Kidney (tissue), 14 donors: Measurements from ENCODE around the gene PLEKHH1. TPM values are rescaled to one million over a fixed set of nuclear protein-coding genes. Genes with fewer than 3 reads are reported as not detected.

ENCODE experiments used
- DNase-seq, 5 donors: peaks; one replicate each; pipeline ENCODE4 v3.0.0-alpha.2; 2013 to 2020
- FAIRE-seq: peaks from 2 replicates; lab custom pipeline; 2012; peaks lifted over from hg19 to GRCh38; lab: Jason Lieb, UNC
- H3K27ac ChIP-seq, 2 donors: one replicate each; pipeline ENCODE4 v1.7.0; 2013; ENCODE audit warnings: low read depth in 2 of 2, low read length in 2 of 2, inconsistent platforms in 1 of 2
- H3K27me3 ChIP-seq: one replicate; pipeline ENCODE4 v1.7.1; 2013; ENCODE audit warnings: low read length, inconsistent platforms; ENCODE audit not compliant: control insufficient read depth, insufficient read depth
- H3K36me3 ChIP-seq, 3 donors: one replicate each; pipeline versions ENCODE4 v1.7.0 to v1.7.1; 2013; ENCODE audit warnings: low read length in 3 of 3, control low read depth in 1 of 3, inconsistent platforms in 1 of 3; ENCODE audit not compliant: insufficient read depth in 3 of 3, control insufficient read depth in 2 of 3
- H3K4me1 ChIP-seq, 3 donors: one replicate each; pipeline versions ENCODE4 v1.7.0 to v1.7.1; 2013; ENCODE audit warnings: low read length in 3 of 3, inconsistent platforms in 1 of 3, low read depth in 1 of 3; ENCODE audit not compliant: control insufficient read depth in 2 of 3, insufficient read depth in 2 of 3
- H3K4me3 ChIP-seq, 3 donors: one replicate each; pipeline versions ENCODE4 v1.7.0 to v1.8.1; 2013; ENCODE audit warnings: low read length in 3 of 3, control low read depth in 1 of 3, inconsistent platforms in 1 of 3
- H3K9ac ChIP-seq, 3 donors: one replicate each; pipeline versions ENCODE4 v1.7.0 to v1.7.1; 2013; ENCODE audit warnings: low read length in 3 of 3, control low read depth in 1 of 3, inconsistent platforms in 1 of 3
- H3K9me3 ChIP-seq, 3 donors: one replicate each; pipeline versions ENCODE4 v1.7.0 to v1.7.1; 2013; ENCODE audit warnings: low read length in 3 of 3, control low read depth in 1 of 3, inconsistent platforms in 1 of 3; ENCODE audit not compliant: control insufficient read depth in 2 of 3, insufficient read depth in 1 of 3
- CTCF ChIP-seq: IDR thresholded peaks from 3 replicates; pipeline ENCODE4 v1.5.1; 2012; ENCODE audit warnings: mild to moderate bottlenecking, moderate library complexity, borderline replicate concordance; ENCODE audit not compliant: insufficient read depth; ENCODE audit errors: extremely low read depth
- intact Hi-C: fragments of 100-400 bp; cut with DNase I; formaldehyde crosslinking; loops from one replicate; pipeline ENCODE4 v1.11.1; 2022
- polyA plus RNA-seq: library from polyadenylated mRNA; stranded (reverse); fragments of 350-450 nt; fragmentation: Illumina TruSeq; extraction: RNeasy Lipid Tissue Mini Kit (QIAGEN cat#74804); gene quantifications from one replicate; pipeline ENCODE4 v1.2.3, GENCODE V29; 2014; ENCODE audit warnings: low read depth, low replicate concordance; ENCODE audit not compliant: insufficient read depth
- total RNA-seq: library from RNA; stranded (reverse); fragmentation: NEBNext Ultra II Directional; extraction: Animal tissue kit (Norgen Biotek cat#: 25700); gene quantifications from one replicate; pipeline ENCODE4 v1.2.1, GENCODE V29; 2021
- donor health status: control.
- donor health status: control.
- donor health status: control.
- donor health status: control.
- donor health status: control.
- donor health status: DM: yes; HTN: yes; CAD: no.
- donor health status: Normal renal cell carcinoma (clear cell type).

The PLEKHH1 gene
- total and polyA plus RNA-seq, 2 donors from 2014 or later = 9.1 to 26.2 TPM

DNA sequence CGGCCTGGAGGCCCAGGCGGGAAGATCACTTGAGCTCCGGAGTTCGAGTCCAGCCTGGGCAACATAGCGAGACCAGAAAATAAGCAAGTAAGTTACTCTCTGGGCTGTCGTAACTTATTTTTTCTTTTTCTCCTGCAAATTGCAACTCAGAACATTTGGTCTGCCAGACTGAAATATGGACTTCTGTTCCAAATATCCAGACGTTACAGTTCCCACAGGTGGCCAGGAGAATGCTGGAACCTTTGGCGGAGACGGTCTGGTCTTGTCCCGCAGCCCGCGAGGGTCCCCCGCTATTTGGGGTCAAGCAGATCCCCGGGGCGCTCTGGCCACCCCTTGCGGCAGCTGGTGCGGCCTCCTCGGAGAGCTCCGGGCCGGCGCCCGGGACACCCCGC, 488 bp upstream of the PLEKHH1 start:
- intact Hi-C loops = no loop called here
- H3K4me3 ChIP-seq = peak overlapping the region; percentile 41 to 67 (median 66)
- peak overlapping the region in 1 of 2 donors; percentile 53 for H3K27ac ChIP-seq
- H3K4me1 ChIP-seq = peaks cover 0 to 2% (median 0%) of the 10 kb centered on the region in 3 donors
- no peak for TF ChIP-seq CTCF
- H3K9ac ChIP-seq = peak overlapping the region in 1 of 3 donors; percentile 64
- DNase-seq (no peak), FAIRE-seq (no peak)
- H3K36me3 ChIP-seq = no peaks in the 10 kb centered on the region
- no peaks in the 10 kb centered on the region for H3K27me3 ChIP-seq
- H3K9me3 ChIP-seq = no peaks in the 10 kb centered on the region

- FAIRE-seq (no peak), DNase-seq (no peak)
- no peak for TF ChIP-seq CTCF
- Histone ChIP-seq H3K4me3 (peak overlapping the region; percentile 57 to 67 (median 64)), H3K4me1 (peaks cover 0 to 2% (median 0%) of the 10 kb centered on the region in 3 donors), H3K27ac (peak overlapping the region; percentile 53 to 54), H3K27me3 (no peaks in the 10 kb centered on the region), H3K9me3 (no peaks in the 10 kb centered on the region), H3K36me3 (no peaks in the 10 kb centered on the region), H3K9ac (peak overlapping the region; percentile 42 to 66 (median 49))
- intact Hi-C loops = no loop called here
Measured at GRCh38 chr14:67533754-67534085, 630 bp downstream of the PLEKHH1 start.

DNA sequence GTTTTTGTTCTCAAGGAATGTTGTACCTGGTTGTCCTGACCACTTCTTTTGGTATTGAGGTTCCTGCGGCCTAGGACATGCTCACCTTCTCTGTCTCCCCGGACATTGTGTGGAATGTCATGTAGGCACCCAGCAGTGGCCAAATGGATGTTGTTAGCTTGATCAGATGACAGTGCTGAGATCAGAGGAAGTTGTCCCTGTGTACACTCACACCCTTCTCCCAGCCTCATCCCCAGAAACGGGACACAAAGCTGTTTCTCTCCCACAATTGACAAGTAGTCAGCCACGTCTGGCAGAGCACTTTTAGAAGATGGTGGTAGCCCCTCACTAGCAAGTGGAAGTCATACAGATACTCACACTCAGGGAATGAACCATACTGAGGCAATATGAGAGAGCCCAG, 3.0 kb downstream of the PLEKHH1 start:
- H3K27ac ChIP-seq = no peak overlapping the region
- peaks cover 0 to 2% (median 0%) of the 10 kb centered on the region in 3 donors for H3K4me1 ChIP-seq
- intact Hi-C loops = no loop called here
- no peak for FAIRE-seq
- DNase-seq = no peak
- no peak overlapping the region for H3K4me3 ChIP-seq
- no peak overlapping the region for H3K9ac ChIP-seq
- H3K36me3 ChIP-seq = no peaks in the 10 kb centered on the region
- no peak for TF ChIP-seq CTCF
- H3K9me3 ChIP-seq = no peaks in the 10 kb centered on the region
- no peaks in the 10 kb centered on the region for H3K27me3 ChIP-seq

DNA sequence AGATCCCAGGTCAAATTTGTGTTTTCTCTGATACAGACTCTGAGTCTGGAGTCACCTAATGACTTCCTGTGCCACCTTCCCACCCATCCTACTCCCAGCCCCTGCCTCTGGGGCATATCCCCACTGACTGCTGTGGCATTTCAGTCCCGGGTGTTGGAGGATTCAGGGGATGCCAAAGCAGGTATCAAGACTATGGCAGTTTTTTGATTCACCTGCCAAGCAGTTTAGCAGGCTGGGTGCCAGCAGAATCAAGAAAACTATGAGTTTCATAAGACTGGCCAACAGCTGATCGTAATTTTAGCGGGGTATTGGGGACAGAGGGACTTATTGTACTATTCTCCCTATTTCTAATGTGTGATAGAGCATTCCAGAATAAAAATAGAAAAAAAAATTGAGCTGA, 4.6 kb downstream of the PLEKHH1 start:
- H3K4me3 ChIP-seq = no peak overlapping the region
- DNase-seq (no peak), FAIRE-seq (no peak)
- H3K27ac ChIP-seq = no peak overlapping the region
- H3K9ac ChIP-seq = no peak overlapping the region
- intact Hi-C loops = no loop called here
- H3K9me3 ChIP-seq = no peaks in the 10 kb centered on the region
- no peaks in the 10 kb centered on the region for H3K4me1 ChIP-seq
- TF ChIP-seq CTCF = no peak
- no peaks in the 10 kb centered on the region for H3K27me3 ChIP-seq
- H3K36me3 ChIP-seq = no peaks in the 10 kb centered on the region
